Skeletal muscle cell (primary cell): ENCODE measurements around the gene RTTN.
"Not testable (repeated sequence)": the region's sequence is repeated elsewhere in the genome, so short reads cannot be mapped to it uniquely, and the experiment has no call there.

Source experiments
- DNase-seq: peaks from one replicate; pipeline ENCODE4 v3.0.0-alpha.2; 2010; ENCODE audit warnings: low read depth
- H3K4me3 ChIP-seq: 2 replicates; pipeline ENCODE4 v1.5.1; 2011; ENCODE audit warnings: low read depth, mild to moderate bottlenecking, control low read depth, low read length, moderate library complexity

Gene RTTN

GRCh38 chr18:69999656-70000055 lies 205.8 kb downstream of the RTTN start:
- H3K4me3 ChIP-seq = no peak overlapping the region
- no peak for DNase-seq

- no peak for DNase-seq
- no peak overlapping the region for H3K4me3 ChIP-seq
Observed at GRCh38 chr18:69998523-69998987, 206.9 kb downstream of the RTTN start.

- H3K4me3 ChIP-seq = no peak overlapping the region
- DNase-seq = no peak
Observed at GRCh38 chr18:69996951-69997798, 208.3 kb downstream of the RTTN start.

- no peak for DNase-seq
- H3K4me3 ChIP-seq = no peak overlapping the region
Observed at GRCh38 chr18:69996417-69996816, 209.1 kb downstream of the RTTN start.

- DNase-seq = no peak
- H3K4me3 ChIP-seq = no peak overlapping the region
Observed at GRCh38 chr18:69995774-69996173, 209.7 kb downstream of the RTTN start.

- DNase-seq = peak; percentile 68
- H3K4me3 ChIP-seq = no peak overlapping the region
Observed at GRCh38 chr18:69992776-69993175, 212.7 kb downstream of the RTTN start.

- DNase-seq = no peak
- no peak overlapping the region for H3K4me3 ChIP-seq
Observed at GRCh38 chr18:69987870-69988269, 217.6 kb downstream of the RTTN start.

GRCh38 chr18:69985239-69985638 lies 220.2 kb downstream of the RTTN start:
- DNase-seq = no peak
- no peak overlapping the region for H3K4me3 ChIP-seq

GRCh38 chr18:69982417-69982816 lies 223.1 kb downstream of the RTTN start:
- no peak for DNase-seq
- no peak overlapping the region for H3K4me3 ChIP-seq

GRCh38 chr18:69981948-69982347 lies 223.5 kb downstream of the RTTN start:
- DNase-seq = no peak
- no peak overlapping the region for H3K4me3 ChIP-seq

- no peak overlapping the region for H3K4me3 ChIP-seq
- no peak for DNase-seq
Observed at GRCh38 chr18:69980982-69981804, 224.3 kb downstream of the RTTN start.

GRCh38 chr18:69980509-69980908 lies 225.0 kb downstream of the RTTN start:
- no peak for DNase-seq
- H3K4me3 ChIP-seq = no peak overlapping the region

- DNase-seq = no peak
- H3K4me3 ChIP-seq = no peak overlapping the region
Observed at GRCh38 chr18:69978732-69979715, 226.5 kb downstream of the RTTN start.

- not testable (repeated sequence) for H3K4me3 ChIP-seq, DNase-seq
Observed at GRCh38 chr18:69975294-69975693, 230.2 kb downstream of the RTTN start.

- DNase-seq = peak; percentile 11
Observed at GRCh38 chr18:69974365-69974764, 231.1 kb downstream of the RTTN start.

GRCh38 chr18:69969491-69969890 lies 236.0 kb downstream of the RTTN start:
- no peak overlapping the region for H3K4me3 ChIP-seq
- DNase-seq = peak; percentile 36

More at GRCh38 chr18:69974365-69974764, 231.1 kb downstream of the RTTN start:
- H3K4me3 ChIP-seq = no peak overlapping the region

- H3K4me3 ChIP-seq = no peak overlapping the region
- DNase-seq = no peak
Observed at GRCh38 chr18:69968039-69968438, 237.4 kb downstream of the RTTN start.

- DNase-seq = no peak
Observed at GRCh38 chr18:69963196-69963595, 242.3 kb downstream of the RTTN start.

GRCh38 chr18:69961718-69962117 lies 243.8 kb downstream of the RTTN start:
- H3K4me3 ChIP-seq = no peak overlapping the region
- DNase-seq = no peak

More at GRCh38 chr18:69963196-69963595, 242.3 kb downstream of the RTTN start:
- H3K4me3 ChIP-seq = no peak overlapping the region
